GM18498 (cell line): ENCODE measurements around the gene DUS1L.

Experiments used
- ATAC-seq: cut with Tn5 transposase; IDR thresholded peaks from one replicate; pipeline ENCODE4 v1.9.1; 2021; ENCODE audit warnings: mild to moderate bottlenecking, moderate library complexity; ENCODE audit not compliant: unreplicated experiment

The DUS1L gene

DNA sequence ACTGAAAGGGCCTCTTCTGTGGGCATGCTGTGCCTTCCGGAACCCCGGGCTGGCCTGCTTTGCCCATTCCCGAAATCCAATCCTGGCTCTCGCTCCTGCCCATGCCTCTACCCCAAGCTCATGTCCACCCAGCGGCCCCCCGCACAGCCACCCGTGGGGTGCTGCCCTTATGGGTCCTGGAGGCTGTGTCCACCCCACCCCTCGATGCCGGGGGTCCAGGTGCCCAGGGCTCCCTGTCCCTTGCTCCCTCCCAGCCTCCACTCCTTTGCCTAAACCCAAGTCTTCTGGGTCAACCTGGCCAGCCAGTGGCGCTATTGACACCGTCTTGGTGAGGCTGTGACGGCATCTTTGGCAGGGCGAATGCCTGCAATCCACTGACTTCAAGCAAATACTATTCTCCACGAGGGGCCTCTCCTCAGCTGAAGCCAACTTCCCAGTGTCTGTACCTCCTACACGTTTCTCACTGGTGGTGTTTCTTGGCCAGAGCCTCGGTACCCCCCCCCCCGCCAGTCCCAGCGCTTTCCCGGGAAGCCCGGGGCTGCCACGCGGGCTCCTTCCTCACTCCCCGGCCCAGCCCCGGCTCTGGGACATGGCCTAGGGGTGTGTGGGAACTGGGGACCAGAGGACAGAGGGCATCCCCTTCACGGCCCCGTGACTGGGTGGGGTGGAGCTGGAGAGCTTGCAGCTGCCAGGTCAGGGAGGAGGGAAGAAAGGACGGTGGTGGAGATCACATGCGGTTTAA lies 12.2 kb upstream of the DUS1L start:
- no peak for ATAC-seq

DNA sequence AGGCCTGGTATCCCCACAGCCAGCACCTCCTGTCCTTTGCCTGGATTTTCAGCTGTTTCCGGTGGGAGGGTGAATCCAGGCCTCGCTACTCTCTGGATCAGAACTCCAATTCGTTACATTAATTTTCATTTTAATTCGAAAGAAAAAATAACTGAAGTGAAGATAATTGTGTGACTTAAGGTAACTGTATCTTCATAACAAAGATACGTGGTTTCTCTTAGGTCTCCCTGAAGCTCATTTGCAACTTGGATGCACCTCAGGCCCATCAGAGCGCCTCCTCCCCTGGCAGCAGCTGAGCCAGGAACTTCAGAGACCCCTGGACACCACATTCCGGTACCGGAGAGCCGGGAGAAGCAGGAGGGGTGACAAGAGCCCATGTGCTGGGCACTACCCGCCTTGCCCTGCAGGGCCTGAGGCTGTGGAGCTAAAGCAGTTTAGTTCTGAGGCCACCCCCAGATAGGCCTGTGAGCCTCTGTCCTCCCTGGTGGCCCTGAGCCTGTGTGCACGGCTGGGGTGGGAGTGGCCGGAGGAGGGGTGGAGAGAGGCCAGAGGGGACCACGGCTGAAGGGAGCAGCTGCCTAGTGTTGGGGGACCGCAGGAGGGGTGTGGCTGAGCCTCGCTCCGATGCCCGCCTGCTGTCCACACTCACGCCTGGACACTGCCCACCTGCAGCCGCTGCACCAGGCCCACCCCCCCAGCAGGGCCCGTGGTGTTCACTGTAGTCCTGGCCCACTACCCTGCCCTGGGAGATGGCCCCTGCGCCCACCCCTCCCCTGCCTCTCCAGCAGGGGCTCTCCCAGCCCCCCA lies 11.4 kb upstream of the DUS1L start:
- no peak for ATAC-seq

DNA sequence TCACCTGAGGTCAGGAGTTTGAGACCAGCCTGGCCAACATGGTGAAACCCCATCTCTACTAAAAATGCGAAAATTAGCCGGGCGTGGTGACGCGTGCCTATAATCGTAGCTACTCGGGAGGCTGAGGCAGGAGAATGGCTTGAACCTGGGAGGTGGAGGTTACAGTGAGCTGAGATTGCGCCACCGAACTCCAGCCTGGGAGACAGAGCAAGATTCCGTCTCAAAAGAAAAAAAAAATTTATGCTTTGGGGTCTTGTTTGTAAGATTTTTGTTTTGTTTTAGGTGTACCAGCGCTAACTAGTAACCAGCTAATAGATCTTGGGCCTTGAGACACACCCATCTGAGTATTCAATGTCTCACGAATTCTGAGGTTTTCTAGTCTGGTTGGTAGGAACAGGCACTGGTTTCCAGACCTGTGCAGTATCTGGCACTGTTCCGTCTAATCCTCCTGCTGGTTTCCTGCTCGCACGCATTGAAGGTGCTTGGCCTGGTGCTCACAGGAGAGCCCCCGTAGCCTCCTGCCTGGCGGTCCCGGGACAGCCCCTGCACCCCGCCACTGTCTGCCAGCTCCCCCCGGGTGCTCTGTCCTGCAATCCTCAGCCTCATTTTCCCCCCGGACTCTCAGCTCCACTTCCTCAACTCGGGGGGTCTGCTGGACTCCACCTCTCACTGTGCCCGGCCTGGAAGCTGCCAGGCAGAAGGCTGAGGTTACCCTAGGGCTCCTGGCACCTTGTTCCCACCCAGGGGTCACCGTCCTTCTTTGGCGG lies 10.6 kb upstream of the DUS1L start:
- no peak for ATAC-seq

DNA sequence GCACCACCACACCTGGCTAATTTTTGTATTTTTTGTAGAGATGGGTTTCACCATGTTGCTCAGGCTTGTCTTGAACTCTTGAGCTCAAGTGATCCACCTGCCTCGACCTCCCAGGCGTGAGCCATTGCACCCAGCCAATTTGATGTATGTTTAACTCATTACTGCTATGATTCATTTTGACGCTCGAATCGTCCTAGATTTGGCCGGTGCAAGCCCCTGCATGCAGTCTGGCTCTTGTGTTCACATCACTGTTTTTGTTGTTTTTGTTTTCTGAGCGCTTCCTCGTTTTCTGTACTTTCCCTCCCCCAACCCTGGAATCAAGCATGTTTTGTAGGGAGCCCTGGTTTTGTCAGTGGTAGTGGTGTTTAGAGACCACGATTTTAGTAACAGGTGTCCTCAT lies 7.8 kb upstream of the DUS1L start:
- ATAC-seq, result no peak

DNA sequence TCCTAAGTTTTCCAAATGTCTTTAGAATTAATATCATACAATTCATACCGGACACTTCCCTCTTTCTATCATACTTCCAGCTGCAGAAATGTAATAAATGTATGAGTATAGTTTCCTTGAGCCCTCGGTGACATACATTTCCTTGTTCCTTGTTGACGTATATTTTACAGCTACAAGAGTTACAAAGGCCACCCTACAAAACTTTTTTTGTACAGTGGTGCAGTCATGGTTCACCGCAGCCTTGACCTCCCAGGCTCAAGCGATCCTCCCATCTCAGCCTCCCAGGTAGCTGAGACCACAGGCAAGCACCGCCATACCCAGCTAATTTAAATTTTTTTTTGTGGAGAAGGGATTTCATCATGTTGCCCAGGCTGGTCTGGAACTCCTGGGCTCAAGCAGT lies 7.2 kb upstream of the DUS1L start:
- ATAC-seq, result no peak

DNA sequence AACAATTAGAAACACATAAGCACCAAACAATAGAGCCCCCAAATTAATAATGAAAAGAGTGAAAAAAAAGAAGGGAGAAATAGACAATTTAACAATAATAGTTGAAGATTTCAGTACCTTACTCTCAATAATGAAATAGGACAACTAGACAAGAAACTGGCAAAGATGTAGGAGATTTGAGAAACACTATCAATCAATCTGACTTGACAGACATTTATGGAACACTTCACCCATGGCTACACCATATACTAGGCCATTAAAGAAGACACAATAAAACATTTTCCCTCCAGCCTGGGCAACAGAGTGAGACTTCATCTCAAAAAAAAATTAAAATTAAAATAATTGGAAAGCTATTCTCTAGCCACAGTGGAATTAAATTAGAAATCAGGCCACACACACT lies 5.0 kb upstream of the DUS1L start:
- ATAC-seq, result no peak

DNA sequence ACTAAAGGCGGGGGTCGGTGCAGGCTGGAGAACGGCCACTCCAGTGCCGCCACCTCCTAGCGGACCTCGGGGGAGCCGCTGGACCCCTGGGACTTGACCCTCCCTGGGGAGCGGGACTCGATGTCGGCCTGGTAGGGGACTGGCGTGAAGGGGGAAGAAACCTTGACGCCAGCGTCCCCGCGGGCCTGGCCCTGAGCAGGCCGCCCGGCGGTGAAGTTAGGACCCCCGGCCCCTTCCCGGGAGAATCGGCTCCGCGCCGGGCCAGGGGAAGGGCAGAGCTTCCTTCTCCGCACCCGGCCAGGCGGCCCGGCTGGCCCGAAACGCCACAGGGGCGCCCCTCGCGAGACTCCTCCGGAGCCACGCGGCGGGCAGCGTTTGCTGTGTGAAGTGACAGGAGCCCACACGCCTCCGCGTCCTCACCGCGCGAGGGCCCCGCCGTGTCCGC lies 389 bp downstream of the DUS1L start:
- peak; percentile 32 for ATAC-seq

DNA sequence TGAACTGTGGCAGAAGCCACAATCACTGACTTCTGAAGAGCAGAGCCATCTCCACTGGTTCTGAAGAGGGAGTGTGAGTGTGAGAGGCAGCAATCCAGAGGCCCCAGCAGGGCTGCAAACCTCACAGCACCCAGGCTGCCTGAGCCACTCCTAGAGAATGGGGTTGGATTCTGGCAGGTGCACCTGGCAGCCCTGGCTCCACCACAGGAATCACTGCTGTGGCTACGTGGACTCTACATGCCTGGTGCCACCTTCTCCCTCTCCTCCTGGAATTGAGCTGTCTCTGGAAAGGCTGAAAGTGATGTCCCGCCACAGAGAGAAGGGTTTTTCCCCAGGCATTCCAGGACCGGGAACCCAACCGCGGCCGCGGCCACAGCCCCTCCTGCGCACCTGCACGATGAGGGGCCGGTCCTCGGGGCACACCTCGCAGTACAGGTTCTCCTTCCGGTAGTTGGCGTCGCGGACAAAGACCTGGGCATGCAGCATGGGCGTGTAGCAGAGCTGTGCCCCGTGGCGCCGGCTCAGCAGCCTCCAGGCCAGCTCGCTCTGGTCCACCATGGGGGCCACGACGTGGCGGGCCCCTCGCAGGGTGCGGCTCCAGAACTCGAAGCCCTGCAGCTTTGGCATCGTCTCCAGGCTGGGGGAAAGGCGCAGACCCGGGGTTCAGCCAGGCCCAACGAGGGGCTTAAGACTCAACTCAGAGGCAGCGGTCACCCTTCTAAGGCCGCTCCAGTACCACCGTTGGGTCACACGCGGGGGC lies 991 bp downstream of the DUS1L start:
- no peak for ATAC-seq

DNA sequence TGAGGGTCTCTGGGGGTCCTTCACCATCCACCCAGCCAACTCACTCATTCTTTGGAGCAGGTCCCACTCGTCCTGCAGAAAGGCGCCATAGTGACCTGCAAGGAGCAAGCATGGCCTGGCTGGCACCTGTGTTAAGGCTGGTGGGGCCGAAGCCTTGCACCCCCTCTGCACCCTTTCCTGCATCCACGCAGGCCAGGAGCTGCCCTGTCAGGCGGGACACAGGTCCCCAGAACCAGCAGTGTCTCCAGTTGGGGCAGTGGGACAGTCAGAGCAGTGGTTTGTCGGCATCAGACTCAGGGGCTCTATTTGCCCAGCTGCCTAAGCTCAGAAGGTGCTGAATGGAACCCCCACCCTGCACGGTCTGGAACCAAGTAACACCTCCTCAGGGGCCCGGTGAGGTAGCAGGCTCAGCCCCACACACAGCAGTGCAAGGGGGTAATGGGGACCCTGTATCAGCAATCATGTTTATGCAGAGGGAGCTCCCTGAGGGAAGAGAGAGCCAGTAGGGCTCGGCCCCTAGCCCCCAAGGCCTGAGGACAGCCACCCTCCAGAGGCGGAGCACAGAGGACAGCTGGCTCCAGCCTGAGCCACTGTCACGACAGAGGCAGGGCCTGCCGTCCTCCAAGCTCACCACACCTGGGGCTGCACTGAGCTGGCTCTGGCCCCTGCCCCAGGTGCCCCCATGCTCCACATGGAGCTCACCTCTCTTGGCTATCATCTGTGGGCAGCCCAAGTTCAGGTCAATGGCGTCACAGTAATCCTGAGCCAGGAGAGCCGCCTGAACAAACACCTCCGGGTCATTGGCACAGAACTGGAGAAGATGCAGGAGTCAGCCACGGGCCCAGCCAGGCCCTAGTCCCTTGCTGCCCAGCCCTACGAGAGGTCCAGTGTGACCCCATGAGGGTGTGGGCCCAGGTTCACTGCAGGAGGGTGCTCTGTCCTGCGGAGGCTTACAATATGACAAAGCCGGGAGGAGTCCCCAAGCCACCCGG lies 1.9 kb downstream of the DUS1L start:
- ATAC-seq, result no peak

DNA sequence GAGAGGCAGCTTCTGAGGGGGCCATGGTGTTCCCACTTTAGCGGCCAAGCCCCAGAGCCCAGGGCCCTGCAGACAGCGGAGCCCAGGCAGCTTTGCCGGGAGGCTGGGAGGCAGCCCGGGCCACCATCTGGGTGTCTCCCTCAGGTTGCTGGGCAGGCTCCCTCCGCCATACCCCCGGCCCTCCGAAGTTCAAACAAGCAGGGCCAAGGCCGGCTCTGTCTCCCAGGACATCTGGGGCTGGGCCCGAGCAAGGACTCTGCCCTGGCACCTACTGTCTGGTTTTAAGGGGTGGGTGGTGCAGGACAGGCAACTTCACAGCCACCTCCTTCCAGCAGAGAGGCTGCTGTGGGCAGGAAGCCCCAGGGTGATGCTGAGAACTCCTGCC lies 2.6 kb downstream of the DUS1L start:
- ATAC-seq, result no peak

DNA sequence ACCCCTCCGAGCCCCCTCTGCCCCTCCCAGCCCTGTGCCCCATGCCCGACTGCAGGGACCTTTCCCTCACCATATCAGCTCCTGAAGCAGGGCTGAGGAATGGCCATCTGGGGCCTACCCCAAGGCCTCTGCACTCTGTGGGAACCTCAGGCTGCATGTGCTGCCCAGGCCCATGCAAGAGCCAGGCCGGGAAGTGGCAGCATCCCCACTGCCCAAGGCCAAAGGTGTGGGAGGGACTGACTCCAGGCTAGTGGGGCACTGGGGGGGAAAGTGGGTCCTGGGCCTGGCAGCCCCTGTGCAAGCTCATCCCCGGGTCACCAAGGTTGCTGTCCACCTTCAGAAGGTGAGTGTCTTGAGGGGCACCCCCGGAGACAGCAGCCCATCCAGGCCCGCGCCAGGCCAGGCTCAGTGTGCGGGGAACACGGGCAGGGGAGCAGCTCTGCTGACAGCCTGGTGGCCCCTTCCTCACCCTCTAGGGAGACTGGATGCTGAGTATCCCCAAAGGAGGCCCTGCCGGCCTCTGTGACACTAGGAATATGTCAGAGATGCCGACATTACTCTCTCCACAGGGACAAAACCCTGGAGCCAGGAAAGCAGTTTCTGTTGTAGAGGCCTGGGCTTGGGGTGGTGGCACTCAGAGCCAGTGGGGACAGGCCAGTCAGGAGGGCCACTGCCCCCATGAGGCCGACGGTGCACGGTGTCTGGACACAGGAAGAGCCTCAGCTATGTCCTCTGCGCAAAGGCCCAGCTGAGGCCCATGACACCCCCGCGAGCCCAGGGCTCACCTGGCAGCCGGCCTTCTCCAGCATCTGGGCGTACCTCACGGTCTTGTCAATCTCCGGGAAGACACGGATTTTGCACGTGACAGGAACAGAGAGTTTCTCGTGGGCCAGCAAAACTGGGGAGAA lies 3.3 kb downstream of the DUS1L start:
- no peak for ATAC-seq

DNA sequence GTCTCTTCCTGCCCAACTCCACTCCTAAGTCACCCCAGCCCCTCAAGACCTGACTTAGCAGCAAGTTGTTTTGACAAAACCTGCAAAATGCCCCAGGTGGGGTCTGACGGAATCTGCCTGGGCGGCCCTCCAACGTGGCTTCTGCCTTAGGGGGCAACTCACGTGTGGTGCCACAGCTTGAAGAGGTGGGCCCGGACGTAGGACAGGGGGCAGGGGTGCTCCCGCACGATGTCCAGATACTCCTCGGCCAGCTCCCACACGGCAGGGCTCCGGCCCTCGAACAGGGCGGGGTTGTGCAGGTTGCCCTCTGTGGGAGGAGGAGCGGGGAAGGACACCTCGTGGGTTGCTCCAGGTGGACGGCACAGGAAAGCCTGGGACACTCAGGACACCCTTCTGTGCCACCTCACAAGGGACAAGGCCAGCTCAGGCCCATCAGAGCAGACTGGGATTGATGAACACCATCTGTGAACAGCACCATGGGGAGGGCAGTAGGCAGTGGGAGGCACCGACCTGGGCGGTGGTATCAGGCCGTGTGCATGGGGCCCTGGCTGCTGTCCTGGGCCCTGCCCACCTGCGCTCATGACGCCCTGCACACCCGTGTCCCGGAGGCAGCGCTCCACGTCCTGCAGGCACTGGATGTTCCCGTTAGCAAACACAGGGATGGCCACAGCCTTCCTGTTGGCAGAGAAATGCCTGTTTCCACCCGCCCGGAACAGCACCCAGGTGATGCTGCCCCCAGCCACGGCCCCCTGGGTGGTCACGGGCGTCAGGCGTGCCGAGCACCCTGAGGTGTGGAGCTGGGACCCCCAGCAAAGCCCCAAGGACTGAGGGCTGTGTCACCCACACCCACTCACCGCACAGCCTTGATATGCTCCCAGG lies 4.3 kb downstream of the DUS1L start:
- no peak for ATAC-seq

DNA sequence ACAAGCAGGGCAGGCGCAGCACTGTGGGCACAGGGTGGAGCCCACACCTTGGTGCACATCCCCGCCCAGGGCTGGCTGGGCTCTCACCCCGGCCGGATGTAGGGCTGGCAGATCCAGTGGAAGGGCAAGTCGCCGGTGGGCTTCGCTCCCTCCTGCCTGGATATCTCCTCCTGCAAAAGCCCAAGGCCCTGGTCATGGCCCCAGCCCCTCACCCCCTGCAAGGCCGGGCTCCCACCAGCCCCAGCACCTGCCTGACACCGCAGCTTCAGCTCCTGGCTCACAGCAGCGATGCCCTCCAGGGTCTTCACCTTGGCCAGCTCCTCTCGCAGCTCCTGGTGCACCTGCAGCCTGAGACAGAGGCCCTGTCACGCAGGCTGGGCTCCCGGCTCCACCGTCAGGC lies 5.0 kb downstream of the DUS1L start:
- ATAC-seq, result no peak

DNA sequence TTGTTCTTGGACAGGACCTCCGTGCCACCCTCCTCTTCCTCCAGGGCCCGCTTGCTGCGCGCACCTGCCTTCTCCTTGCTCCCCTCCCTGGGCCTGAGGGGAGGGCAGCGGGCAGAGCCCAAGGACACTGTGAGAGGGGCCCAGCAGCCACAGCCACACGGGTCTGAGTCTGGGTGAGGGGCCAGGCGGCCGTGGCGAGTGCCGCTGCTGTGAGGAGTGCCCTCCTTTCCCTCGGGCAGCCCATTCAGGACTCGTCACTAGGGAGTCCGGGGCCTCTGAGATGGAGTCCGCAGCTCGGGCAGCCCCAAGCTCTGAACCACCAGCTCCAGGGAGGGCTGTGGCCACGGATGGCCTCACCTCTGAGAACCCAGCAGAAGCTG lies 5.6 kb downstream of the DUS1L start:
- ATAC-seq, result no peak

DNA sequence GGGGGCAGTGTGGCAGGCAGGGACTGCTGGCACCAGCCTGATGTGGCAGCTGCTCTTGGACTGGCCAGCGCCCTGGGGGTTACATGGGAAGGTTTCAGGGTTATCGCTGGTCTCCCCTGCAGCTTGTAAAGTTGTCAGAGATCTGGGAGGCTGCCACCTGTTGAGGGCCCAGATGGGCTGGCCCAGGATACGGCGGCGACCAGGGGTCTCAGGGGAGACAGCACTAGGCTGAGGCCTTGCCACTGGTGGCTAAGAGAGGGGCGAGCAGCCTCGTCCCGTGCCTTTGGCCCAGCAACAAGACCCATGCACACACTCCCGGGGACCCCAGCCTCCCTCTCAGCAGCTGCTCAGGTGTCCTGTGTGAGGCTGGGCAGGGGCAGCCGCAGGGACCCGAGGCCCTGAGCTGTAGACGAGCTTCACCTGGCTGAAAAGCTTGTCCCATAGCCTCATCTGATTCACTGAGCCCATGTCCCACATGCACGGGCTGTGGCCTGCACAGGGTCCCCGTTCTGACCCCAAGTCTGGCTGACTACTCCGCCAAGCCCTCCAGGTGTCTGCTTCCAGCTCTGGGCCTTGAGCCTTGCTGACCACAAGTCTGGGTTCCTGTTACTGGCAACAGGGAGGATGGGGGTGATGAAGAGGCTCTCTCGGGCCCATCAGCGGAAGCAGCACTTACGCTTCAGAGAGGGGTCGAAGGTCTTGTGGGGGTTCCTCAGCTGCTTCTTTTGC lies 6.2 kb downstream of the DUS1L start:
- ATAC-seq, result no peak

DNA sequence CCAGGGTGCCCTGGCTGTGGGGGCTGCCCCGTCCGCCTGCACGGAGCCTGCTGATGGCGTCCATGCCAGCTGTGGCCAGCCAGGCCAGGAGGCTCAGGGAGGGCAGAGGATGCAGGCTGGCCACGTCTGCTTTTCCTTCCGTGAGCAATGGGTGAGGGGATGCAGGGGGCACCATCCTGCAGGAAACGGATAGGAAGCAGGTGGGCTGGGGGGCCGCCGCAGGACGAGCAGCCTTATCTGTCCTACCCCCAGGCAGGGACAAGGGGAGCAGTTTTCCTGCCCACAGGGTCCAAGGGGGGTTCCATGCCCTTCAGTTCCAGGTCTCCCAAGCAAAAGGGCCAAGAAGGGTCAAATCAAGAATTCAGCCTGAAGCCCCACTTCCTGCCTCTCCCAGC lies 6.8 kb downstream of the DUS1L start:
- ATAC-seq, result no peak

DNA sequence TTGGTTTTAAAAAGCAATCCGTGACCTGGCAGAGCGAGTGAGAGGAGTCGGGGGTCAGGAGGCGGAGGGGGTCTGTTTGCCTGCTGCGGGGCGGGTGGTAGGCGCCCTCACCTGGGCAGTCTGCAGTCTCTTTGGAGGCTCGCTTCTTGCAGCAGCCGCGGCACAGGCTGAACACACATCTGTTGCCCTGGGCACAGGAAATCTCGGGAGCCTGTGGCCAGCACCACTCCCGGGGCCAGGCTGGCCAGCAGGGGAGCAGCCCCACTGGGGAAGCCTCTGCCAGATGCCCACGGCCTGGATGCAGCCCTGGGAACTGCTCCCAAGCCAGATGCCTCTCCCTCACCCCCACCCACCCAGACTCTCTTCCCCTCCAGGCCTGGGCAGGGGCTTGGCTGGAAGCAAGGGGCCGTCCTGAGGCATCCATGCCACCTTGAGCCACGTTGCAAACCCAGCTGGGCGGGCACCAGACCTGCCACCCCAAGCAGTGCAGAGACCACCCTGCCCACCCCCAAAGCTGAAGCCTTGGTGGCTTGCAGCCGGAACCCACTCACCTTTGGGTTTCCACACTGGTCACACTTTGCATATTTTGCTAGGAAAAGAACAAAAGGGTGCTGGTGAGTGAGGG lies 7.3 kb downstream of the DUS1L start:
- ATAC-seq, result no peak
